ENCODE data around the gene STARD7. TPM values are rescaled to one million over a fixed set of nuclear protein-coding genes. Genes with fewer than 3 reads are reported as not detected.

The STARD7 gene
- total RNA-seq, 1 experiment from 2014 or later = 119 TPM

GRCh38 chr2:96245609-96246390 lies 37.2 kb upstream of the STARD7 start:
- H3K27ac Mint-ChIP-seq (ENCODE audit: unreplicated experiment) = no peak overlapping the region
- no peaks in the 10 kb centered on the region for H3K27me3 Mint-ChIP-seq (ENCODE audit: unreplicated experiment)
- intact Hi-C loops (cut with micrococcal nuclease; ENCODE audit: unreplicated experiment) = no loop called here
- H3K4me3 Mint-ChIP-seq (ENCODE audit: low read depth, unreplicated experiment) = no peak overlapping the region
- no peak for DNase-seq
- H3K9me3 Mint-ChIP-seq (ENCODE audit: low read depth, unreplicated experiment) = no peaks in the 10 kb centered on the region
- CTCF ChIA-PET = interaction anchor here (0.9 kb wide), 1 partner anchor 266 kb away, joined by 3 read pairs; no protein-coding TSS in a partner anchor
- no TSS peak for BruUV-seq (replicated peaks)
- H3K4me1 Mint-ChIP-seq (ENCODE audit: low read depth, unreplicated experiment) = peaks cover 9% of the 10 kb centered on the region
- H3K36me3 Mint-ChIP-seq (ENCODE audit: insufficient read depth, unreplicated experiment) = peaks cover 6% of the 10 kb centered on the region
- no peak for TF ChIP-seq CTCF (IDR thresholded peaks at IDR 0.05; ENCODE audit: unreplicated experiment)

- CTCF ChIA-PET = no interaction called here
- Mint-ChIP-seq H3K4me1 (ENCODE audit: low read depth, unreplicated experiment) (peaks cover 9% of the 10 kb centered on the region), H3K4me3 (ENCODE audit: low read depth, unreplicated experiment) (no peak overlapping the region), H3K27ac (ENCODE audit: unreplicated experiment) (no peak overlapping the region), H3K36me3 (ENCODE audit: insufficient read depth, unreplicated experiment) (no peaks in the 10 kb centered on the region), H3K9me3 (ENCODE audit: low read depth, unreplicated experiment) (no peaks in the 10 kb centered on the region), H3K27me3 (ENCODE audit: unreplicated experiment) (no peaks in the 10 kb centered on the region)
- intact Hi-C loops (cut with micrococcal nuclease; ENCODE audit: unreplicated experiment) = no loop called here
- DNase-seq = no peak
- no TSS peak for BruUV-seq (replicated peaks)
- no peak for TF ChIP-seq CTCF (IDR thresholded peaks at IDR 0.05; ENCODE audit: unreplicated experiment)
These were observed 35.2 kb upstream of the STARD7 start for GRCh38 chr2:96243843-96244242.

- no peak for TF ChIP-seq CTCF (IDR thresholded peaks at IDR 0.05; ENCODE audit: unreplicated experiment)
- CTCF ChIA-PET = interaction anchor here (0.6 kb wide), 1 partner anchor 60 kb away, joined by 3 read pairs; no protein-coding TSS in a partner anchor
- Mint-ChIP-seq H3K4me3 (ENCODE audit: low read depth, unreplicated experiment) (no peak overlapping the region), H3K36me3 (ENCODE audit: insufficient read depth, unreplicated experiment) (no peaks in the 10 kb centered on the region), H3K9me3 (ENCODE audit: low read depth, unreplicated experiment) (no peaks in the 10 kb centered on the region), H3K27ac (ENCODE audit: unreplicated experiment) (no peak overlapping the region), H3K4me1 (ENCODE audit: low read depth, unreplicated experiment) (no peaks in the 10 kb centered on the region), H3K27me3 (ENCODE audit: unreplicated experiment) (no peaks in the 10 kb centered on the region)
- no peak for DNase-seq
- no TSS peak for BruUV-seq (replicated peaks)
- intact Hi-C loops (cut with micrococcal nuclease; ENCODE audit: unreplicated experiment) = no loop called here
These were observed 33.4 kb upstream of the STARD7 start for GRCh38 chr2:96241900-96242611.

GRCh38 chr2:96241227-96241626 lies 32.6 kb upstream of the STARD7 start:
- Mint-ChIP-seq H3K4me1 (ENCODE audit: low read depth, unreplicated experiment) (no peaks in the 10 kb centered on the region), H3K4me3 (ENCODE audit: low read depth, unreplicated experiment) (no peak overlapping the region), H3K36me3 (ENCODE audit: insufficient read depth, unreplicated experiment) (no peaks in the 10 kb centered on the region), H3K27ac (ENCODE audit: unreplicated experiment) (no peak overlapping the region), H3K9me3 (ENCODE audit: low read depth, unreplicated experiment) (no peaks in the 10 kb centered on the region), H3K27me3 (ENCODE audit: unreplicated experiment) (no peaks in the 10 kb centered on the region)
- BruUV-seq (replicated peaks) = no TSS peak
- intact Hi-C loops (cut with micrococcal nuclease; ENCODE audit: unreplicated experiment) = no loop called here
- CTCF ChIA-PET = no interaction called here
- no peak for TF ChIP-seq CTCF (IDR thresholded peaks at IDR 0.05; ENCODE audit: unreplicated experiment)
- DNase-seq = no peak

All from Calu3 (cell line).